OCI-M2 (cell line): ENCODE measurements around the gene POLR3K.

Experiments
- DNase-seq: peaks from one replicate; lab custom pipeline; 2025; ENCODE audit not compliant: unreplicated experiment; lab: John Stamatoyannopoulos, UW

The POLR3K gene

DNA sequence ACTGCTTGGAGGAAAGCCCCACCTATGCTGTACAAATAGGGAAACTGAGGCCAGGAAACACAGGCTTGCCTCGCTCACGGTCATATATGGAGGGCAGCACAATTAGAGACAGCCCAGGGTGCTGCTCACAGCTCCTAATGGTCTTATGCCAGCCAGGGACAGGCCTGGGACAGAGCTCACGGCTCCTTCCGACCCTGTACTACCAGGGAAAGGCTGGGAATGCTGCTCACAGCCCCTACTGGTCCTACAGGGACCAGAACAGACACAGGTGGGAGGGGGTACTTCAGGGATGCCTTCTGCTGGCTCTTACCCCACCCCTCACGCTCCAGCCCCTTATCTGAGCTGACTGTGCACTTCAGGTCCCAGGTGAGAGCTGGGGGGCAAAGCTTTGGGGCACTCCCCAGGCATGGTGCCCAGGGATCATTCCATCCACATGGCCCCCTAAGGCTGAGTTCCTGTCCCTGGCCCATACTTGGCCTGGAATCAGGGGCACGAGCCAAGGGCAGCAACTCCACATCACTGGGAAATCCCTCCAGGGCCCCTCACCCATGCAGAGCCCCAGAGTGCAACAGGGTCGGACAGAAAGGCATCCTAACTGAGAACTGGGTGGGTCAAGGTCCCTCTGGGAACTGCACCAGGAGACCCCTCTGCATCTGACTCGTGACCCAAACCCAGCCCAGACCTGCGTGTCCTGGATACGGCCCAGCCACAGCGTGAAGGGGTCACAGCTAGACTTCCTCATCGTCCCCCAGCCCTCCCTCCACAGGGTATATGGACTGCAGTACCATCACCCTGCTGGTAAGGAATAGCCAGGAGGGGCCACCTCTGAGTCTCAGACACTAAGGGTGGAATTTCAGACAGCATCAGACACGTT lies 13.1 kb upstream of the POLR3K start:
- no peak for DNase-seq

DNA sequence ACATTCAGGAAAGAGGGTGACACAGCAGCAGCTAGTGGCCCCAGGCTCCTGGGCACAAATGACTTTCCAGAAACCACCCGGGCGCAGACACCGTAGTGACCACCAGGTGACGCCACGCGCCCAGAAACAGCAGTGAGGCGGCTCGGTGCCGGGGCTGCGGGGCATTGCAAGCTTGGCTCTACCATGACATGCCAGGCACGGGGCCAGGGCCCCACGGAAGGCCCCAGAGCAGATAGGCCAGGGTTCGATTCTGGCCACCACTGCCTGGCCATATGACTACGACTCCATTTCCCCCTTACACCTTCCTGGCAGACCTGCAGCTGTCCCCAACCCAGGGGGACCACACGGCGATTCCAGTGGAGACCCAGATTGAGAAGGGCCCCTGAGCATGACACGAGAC lies 12.3 kb upstream of the POLR3K start:
- peak; percentile 25 for DNase-seq

DNA sequence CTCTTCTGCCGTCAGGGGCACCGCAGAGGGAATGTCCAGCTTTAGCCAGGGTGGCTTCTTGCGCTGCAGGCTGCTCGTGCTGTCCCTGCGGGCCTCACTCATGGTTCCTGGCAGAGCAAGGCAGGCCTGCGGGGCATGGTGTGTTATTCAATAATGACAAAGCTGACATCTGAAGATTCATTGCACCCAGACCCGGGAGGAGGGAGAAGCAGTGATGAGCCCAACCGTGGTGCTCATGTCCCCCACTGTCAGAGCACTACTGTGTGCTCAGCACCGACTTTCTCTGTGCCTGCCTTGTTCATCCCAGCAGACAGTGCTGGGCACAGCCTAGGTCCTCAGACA lies 11.5 kb upstream of the POLR3K start:
- no peak for DNase-seq

GRCh38 chr16:63998-64913 lies 10.8 kb upstream of the POLR3K start:
- DNase-seq = no peak

DNA sequence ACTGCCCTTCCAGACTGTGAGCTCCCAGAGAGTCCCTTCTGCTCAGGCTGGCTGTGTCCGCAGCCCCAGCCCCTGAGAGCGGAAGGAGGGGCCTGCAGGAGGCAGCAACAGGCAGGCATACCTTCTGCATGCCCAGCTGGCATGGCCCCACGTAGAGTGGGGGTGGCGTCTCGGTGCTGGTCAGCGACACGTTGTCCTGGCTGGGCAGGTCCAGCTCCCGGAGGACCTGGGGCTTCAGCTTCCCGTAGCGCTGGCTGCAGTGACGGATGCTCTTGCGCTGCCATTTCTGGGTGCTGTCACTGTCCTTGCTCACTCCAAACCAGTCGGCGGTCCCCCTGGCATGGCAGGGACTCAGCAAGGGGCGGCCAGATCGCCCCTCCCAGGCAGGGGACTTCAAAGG lies 10.1 kb upstream of the POLR3K start:
- DNase-seq = no peak

- DNase-seq = no peak
These were observed 9.6 kb upstream of the POLR3K start for GRCh38 chr16:62968-63391.

DNA sequence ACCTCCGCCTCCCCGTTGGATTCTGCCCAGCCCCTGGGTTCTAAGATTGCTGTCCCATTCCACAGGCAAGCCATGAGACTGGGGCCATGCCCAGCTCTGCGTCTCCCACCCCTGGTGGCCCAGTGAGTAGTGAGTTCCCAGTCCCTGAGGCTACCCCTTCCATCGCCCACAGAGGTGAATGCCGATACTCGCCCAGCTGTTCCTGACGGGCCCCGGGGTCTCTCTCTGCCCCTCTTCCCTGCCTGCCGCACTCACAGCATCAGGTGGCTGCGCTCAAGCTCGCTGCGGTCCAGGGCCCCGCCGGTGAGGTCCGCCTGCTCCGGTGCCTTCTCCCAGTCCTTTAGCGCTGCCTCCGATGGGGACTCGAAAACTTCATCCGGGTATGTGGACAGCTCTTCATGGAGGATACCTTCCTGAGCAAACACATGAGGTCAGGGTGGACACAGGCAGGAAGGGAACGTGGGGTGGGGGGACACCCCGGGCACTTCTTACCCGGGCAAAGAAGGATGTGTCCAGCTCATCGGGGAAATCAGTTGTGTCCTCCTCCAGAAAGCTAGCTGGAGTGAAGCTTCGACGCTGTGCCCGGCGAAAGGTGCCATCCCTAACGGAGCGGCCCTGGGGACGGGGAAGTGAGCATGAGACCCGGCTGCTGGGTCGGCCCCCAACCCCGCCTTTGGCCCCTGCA lies 9.0 kb upstream of the POLR3K start:
- no peak for DNase-seq

DNA sequence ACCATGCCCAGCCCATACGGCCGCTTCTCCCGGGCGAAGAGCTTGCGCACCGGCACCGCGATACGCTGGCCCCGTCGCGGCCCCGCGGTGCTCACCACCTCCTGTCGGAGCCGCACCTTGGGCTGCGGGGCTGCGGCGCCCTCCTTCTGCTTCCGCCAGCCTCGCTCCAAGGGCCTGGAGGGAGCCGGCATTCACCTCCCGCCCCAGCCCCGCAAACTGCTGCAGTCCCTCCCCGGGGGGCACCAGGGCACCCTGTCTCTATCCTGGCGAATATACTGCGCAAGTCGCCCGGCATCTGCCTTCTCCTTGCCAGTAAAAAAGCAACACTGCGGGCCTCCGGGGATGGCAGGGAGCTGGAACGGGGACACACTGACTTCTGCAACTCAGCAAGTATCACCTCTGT lies 8.5 kb upstream of the POLR3K start:
- DNase-seq = no peak

DNA sequence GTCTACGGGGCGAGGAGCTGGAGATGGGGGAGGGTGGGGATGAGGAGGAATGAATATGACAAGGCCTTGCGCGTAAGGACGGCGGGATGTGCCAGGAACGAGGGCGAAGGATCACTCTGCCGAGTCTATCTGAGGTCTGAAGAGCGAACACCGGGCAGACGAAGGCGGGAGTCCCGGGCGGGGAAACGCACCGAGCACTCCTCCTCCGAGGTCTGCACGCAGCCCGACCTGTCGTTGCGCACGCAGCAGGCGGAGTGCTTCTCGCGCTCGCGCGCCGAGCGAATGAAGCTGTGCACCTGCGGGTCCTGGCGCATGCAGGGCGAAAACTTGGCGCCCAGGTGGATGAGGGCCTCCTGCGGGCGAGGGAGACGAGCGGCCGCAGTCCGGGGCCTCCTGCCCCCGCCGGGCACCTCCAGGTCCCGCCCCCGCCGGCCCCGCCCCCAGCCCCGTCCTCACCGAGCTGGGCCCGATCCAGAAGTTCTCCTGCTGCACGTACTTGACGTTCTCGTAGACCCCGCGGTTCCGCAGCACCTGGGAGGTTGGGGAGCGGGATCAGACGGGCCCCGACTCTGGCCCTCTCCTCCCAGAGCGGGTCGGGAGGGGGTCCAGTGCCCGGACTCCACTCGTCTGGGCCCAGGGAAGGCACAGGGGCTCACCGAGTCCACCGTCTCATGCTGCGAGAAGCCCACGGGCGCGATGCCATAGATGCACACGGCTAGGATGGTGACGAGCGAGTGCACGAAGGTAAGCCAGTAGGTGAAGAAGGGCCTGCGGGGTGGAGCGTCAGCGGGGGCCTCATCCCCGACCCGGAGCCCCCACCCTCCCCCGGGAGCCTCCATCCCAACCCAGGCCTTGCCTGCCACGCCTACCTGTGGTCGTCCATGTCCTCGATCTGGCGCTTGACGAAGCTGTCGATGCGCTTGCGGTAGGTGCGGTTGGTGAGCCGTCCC lies 7.8 kb upstream of the POLR3K start:
- DNase-seq = no peak

DNA sequence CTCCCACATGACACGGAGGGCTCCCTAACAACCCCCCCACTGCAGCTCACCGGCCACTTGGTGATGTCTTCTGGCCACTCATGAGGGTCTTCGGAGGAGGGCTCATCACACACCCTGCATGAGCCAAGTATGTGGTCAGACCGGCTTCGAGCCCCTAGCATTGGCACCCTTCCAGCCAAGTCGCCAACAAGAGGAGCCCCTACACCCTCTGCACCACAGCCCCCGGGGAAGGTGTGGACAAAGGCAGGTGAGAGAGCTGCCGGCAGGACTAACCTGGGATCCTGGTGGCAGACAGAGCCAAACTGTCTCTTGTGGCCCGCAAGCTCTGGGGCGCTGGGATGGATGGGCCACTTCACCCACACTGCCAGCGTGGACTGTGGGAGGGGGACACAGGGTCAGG lies 6.8 kb upstream of the POLR3K start:
- DNase-seq = no peak

GRCh38 chr16:59440-60059 lies 6.1 kb upstream of the POLR3K start:
- DNase-seq = no peak

DNA sequence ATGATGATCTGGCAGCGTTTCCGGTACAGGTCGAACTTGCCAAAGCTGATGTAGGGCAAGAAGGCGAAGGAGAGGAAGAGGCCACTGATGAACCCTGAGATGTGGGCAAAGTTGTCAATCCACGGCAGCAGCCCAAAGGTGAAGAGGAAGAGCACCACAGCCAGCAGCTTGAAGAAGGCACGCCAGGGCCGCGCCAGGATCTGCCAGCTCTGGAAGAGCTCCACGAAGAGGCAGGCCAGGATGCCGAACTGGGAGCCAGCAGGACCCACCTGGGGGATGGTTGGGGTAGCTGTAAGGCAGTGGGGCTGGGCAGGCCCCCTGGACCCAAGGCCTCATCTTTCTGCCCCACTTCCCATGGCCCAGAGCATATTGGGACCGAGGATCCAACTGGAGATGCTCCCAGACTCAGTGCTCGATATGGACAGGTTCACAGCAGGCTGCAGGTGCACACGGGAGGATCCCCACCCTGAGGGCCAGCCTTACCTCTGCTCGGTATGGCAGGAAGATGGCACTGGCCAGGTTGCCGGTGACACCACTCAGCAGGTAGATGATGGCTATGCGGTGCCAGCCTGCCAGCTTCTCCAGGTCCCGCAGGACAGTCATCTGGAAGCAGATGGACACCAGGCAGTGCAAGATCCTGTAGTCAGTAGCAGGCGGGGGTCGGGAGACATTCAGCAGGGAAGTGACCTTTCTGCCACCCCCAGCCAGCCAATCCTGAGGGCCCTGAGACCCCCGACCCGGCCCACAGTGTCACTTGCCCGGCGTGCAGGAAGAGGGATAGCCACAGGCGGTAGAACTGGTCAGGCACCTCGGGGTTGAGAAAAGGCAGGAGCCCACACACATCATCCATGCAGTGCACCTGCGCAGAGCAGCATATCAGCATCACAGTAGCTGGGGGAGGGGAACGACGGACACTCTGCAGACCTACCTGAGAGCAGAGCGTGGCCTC lies 5.4 kb upstream of the POLR3K start:
- DNase-seq = no peak

GRCh38 chr16:57711-58110 lies 4.3 kb upstream of the POLR3K start:
- no peak for DNase-seq

DNA sequence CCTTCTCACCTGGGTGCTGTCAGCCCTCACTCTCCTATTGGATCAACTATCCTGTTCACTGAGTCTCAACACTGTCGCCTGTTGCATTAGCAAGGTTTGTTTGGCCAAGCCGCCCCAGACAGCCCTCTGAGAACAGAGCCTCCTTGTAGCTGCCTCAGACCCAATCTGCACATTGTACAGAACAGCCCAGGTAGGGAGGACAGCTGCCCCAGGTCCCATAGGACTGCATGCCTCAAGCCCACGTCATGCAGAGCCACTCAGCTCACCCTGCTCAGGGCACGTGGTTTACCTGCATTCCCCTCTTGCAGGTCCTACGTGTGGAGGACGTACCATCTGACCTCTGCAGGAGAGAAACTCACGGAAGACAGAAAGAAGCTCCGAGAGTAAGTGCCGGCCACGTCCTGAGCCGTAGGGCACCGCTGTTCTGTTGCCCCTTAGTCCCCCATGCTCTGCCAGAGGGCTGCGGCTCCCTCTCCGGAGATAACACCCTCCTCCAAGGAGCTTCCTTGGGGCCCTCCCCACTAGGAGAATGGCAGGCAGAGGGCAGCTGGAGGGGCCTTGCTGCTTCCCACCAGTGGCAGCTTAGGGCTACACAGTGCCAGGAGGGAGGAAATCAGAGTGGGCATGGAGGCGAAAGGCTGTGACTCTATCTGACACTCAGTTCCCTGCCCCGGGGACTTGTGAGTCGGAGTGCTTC lies 3.0 kb upstream of the POLR3K start:
- no peak for DNase-seq

GRCh38 chr16:55571-56136 lies 2.2 kb upstream of the POLR3K start:
- DNase-seq = no peak

- DNase-seq = no peak
These were observed 801 bp upstream of the POLR3K start for GRCh38 chr16:54237-54581.

DNA sequence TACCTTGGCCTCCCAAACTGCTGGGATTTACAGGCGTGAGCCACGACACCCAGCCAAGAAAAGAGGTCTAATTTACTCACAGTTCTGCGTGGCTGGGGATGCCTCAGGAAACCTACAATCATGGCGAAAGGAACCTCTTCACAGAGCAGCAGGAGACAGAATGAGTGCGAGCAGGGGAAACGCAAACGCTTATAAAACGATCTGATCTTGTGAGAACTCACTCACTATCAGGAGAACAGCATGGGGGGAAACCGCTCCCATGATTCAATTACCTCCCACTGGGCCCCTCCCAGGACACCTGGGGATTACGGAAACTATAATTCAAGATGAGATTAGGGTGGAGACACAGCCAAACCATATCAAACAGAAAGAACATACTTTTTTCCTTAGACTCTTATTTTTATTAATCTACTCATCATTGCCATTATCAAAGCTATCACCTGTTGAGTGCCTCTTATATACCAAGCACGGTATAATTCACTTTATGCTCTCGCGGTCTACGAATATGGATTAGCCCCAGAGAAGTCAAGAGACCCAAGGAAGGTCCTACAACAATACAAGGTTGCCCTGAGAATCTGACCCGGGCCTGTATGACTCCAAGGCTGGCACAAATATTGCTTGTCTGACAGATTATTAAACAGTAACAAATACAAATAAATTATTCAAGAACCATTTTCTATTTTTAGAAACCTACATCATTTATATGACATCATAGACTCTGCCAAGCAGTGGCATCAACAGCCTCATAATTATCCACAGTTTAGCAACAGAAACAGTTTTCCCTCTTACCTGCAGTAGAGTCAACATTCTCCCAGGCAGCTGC lies 2.4 kb downstream of the POLR3K start:
- DNase-seq = no peak
